ENCODE measurements around the gene VAMP4.

Gene VAMP4

GRCh38 chr1:171741872-171742576 is at the start of gene VAMP4:
TSS of gene VAMP4 (minus strand) at chr1:171742065. CDS start at chr1:171738414, 3,651 bp downstream.
- DNase-seq (ENCODE audit: low spot score), result peak; percentile 86
- TF ChIP-seq CTCF (IDR thresholded peaks at IDR 0.05; ENCODE audit: extremely low read depth, missing control alignments), result no peak

- no peak for DNase-seq (ENCODE audit: low spot score)
- TF ChIP-seq CTCF (IDR thresholded peaks at IDR 0.05; ENCODE audit: extremely low read depth, missing control alignments), result no peak
These were observed 48.5 kb upstream of the VAMP4 start for GRCh38 chr1:171790318-171790717.

- no peak for DNase-seq (ENCODE audit: low spot score)
These were observed 46.8 kb upstream of the VAMP4 start for GRCh38 chr1:171788696-171789095.

GRCh38 chr1:171787686-171788480 is 46.0 kb upstream of the VAMP4 start:
- no peak for TF ChIP-seq CTCF (IDR thresholded peaks at IDR 0.05; ENCODE audit: extremely low read depth, missing control alignments)
- no peak for DNase-seq (ENCODE audit: low spot score)

More at GRCh38 chr1:171788696-171789095, 46.8 kb upstream of the VAMP4 start:
- TF ChIP-seq CTCF (IDR thresholded peaks at IDR 0.05; ENCODE audit: extremely low read depth, missing control alignments), result no peak

GRCh38 chr1:171786534-171786933 is 44.7 kb upstream of the VAMP4 start:
- TF ChIP-seq CTCF (IDR thresholded peaks at IDR 0.05; ENCODE audit: extremely low read depth, missing control alignments), result no peak
- DNase-seq (ENCODE audit: low spot score), result no peak

- TF ChIP-seq CTCF (IDR thresholded peaks at IDR 0.05; ENCODE audit: extremely low read depth, missing control alignments), result no peak
- no peak for DNase-seq (ENCODE audit: low spot score)
These were observed 43.9 kb upstream of the VAMP4 start for GRCh38 chr1:171785766-171786165.

GRCh38 chr1:171784784-171785183 is 42.9 kb upstream of the VAMP4 start:
- TF ChIP-seq CTCF (IDR thresholded peaks at IDR 0.05; ENCODE audit: extremely low read depth, missing control alignments), result no peak
- DNase-seq (ENCODE audit: low spot score), result peak; percentile 32

All from GM20000 (cell line).